Upper lobe of left lung (tissue), 4 donors: ENCODE data around the gene PDILT.

ENCODE experiments used
- CTCF ChIP-seq, 6 experiments: fragments of 450-650 bp in 4 of 6; fragments of 200-600 bp in 2 of 6; sonication (generic) in 2 of 6; IDR thresholded peaks; one replicate each; pipeline ENCODE4 v1.5.1; 2016 to 2019; ENCODE audit warnings: antibody characterized with exemption in 6 of 6
- POLR2A ChIP-seq, 4 donors: fragments of 450-650 bp; IDR thresholded peaks; one replicate each; pipeline ENCODE4 v1.5.1; 2016 to 2017; ENCODE audit warnings: antibody characterized with exemption in 4 of 4, mild to moderate bottlenecking in 2 of 4
- POLR2AphosphoS5 ChIP-seq, 2 donors: sonication (generic); formaldehyde crosslinking; IDR thresholded peaks; one replicate each; pipeline ENCODE4 v1.5.1; 2017; ENCODE audit warnings: antibody characterized with exemption in 2 of 2

DNA sequence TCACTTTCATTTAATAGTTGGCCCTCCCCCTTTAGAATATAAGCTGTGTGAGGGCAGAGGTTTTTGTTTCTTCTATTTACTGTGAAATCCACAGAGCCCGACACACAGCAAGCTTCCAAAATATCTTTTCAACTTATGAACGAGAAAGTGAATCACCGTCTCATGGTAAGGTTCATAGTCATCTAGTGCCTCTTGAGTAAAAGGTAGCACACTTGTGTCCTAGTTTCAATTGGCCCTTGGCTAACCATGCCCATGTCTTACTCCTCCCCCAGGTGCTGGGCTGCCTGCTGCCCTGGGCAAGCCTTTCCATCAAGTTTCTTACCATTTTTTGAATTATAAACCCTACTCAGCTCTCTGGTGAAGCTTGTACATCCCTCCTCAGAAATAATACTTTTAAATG is 64.8 kb downstream of the PDILT start:
- TF ChIP-seq CTCF (IDR thresholded peaks at IDR 0.05) (no peak), POLR2A (IDR thresholded peaks at IDR 0.05) (no peak), POLR2AphosphoS5 (IDR thresholded peaks at IDR 0.05) (no peak)
